HL-60/S4 (cell line): Measurements from ENCODE around the gene NFKBIZ.
"Not testable (repeated sequence)": the region's sequence is repeated elsewhere in the genome, so short reads cannot be mapped to it uniquely, and the experiment has no call there.

Experiments
- in situ Hi-C: fragments of 300-500 bp; cut with MboI; formaldehyde crosslinking; loops from 2 replicates; pipeline ENCODE4 v1.14.3; 2022; ENCODE audit warnings: low sequenced_read_pairs

Gene NFKBIZ

DNA sequence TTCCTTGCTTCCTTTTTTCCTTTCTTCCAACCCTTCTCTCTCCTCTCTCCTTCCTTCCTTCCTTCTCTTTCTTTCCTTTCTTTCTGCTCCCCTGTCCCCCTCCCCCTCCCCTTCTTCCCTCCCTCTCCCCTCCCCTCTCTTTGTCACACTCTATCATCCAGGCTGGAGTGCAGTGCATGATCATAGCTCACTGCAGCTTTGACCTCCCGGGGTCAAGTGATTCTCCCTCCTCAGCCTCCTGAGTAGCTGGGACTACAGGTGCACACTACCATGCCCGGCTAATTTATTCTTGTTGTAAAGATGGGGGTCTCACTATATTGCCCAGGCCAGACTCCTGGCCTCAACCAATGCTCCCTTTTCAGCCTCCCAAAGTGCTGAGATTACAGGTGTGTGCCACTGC lies 18.7 kb downstream of the NFKBIZ start:
- in situ Hi-C loops: no loop called here

DNA sequence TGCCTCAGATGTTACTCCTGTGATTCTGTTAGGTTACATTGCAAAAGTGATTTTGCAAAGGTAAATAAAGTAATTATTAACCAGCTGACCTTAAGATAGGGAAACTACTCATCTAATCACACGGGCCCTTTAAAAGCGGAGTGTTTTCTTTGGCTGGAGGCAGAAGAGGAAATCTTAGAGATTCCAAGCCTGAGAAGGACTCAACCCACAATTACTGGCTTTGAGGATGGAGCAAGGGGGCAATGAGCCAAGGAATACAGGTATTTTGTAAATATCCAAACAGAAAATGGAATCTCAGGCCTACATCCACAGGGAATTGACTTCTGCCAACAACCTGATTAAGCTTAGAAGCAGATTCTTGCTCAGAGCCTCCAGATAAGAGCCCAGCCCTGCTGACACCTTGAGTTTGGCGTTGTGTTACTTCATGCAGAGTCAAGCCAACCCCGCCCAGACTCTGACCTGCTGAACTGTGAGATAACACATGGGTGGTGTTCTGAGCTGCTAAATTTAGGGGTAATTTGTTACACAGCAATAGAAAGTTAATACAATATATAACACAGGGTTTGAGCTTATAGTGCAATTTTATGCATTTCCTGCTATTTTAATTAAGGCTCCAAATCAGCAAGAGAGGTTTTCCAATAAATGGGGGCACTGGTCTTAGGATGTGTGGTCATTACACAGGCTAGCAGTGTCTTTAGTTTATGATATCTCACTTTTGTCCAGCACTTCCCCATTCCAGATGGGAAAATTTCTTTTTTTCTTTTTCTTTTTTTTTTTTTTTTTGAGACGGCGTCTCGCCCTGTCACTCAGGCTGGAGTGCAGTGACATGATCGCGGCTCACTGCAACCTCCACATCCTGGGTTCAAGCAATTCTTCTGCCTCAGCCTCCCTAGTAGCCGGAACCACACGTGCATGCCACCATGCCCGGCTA lies 19.5 kb downstream of the NFKBIZ start:
- in situ Hi-C loops: no loop called here

DNA sequence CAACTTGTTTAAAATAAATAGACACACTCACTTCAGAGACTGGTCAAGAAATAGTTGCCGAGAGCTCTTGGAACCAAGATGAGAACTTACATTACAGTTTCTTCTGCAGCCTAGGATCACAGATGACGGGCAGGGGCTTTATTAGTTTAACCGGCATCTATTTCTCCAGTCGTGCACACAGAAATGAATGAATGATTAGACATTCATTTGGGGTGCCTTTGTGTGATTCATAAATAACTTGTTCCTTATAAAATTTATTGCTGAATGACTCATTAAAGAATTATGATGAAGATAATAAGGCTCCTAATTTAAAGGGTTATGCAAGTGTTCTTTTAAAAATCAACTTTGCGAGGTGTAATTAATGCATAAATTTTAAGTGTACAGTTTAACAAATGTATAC lies 20.8 kb downstream of the NFKBIZ start:
- in situ Hi-C loops: no loop called here

DNA sequence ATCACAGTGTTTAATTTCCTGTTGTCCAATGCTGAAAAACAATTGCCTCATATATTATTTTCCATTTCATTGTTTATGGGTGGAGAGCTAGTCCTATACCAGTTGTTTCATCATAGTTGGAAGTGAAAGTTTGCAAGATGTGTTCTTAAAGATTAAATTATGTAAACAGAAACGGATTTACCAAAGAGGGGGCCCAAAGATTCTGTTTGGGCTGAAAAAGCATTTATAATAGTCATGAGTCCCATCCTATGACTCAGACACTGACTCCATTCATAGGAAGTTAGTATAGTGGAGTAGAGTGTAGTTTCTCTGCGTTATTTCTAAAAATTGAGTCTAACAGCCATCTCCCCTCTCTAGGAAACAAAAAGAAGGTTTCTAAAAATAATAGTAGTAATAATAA lies 24.3 kb downstream of the NFKBIZ start:
- in situ Hi-C loops: no loop called here

DNA sequence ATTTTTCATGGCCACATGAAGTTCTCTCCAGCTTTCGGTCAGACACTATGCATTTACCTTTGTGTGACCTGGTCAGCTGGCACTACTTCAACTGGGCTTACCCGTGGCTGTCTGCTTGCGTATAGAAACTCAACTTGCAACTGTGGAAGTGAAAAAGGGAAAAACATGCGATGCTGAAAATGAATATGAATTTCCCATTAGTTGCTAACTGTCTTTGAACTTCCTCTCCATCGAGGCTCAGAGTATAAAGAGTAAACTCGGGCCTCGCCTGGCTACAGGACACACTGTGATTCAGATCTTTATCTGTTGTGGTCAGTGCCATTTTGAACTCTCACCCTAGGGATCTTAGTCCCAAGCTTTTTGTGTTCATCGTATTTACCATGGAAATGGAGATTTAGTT lies 26.8 kb downstream of the NFKBIZ start:
- in situ Hi-C loops: no loop called here

DNA sequence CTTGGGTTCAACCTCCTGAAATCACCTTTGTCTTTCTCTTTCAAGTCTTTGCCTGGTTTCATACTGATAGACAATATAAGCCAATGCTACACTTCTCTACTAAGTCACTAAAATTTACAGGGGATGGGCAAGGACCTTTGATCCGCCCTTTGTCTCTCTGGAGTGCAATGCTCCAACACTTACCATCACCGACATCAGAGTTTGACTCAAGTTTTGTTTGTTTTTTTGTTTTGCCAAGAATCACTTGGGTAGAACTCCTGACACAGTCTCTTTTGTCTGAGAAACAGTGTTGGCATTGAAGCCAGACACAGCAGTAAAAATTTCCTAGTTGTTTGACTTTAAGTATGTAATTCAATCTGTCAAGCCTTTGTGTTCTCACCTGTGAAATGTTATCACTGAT lies 29.3 kb downstream of the NFKBIZ start:
- in situ Hi-C loops: no loop called here

DNA sequence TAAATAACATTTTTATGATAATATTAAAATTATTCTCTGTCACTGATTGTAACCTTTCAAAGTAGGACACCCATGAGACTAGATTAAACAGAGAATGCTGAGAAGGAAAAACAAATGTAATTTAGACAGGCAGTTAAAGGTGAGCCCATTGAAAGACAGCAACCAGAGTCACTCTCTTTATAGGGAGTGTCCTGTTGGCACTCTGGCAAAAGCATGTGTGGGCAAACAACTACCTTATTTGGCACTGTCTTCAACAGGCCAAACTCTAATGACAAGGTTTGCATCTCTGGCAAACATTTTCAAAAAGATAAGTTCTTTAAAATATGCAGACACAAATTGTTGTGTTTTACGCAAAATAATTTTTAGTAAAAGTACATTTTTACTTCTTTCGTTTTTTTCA lies 29.8 kb downstream of the NFKBIZ start:
- in situ Hi-C loops: no loop called here

DNA sequence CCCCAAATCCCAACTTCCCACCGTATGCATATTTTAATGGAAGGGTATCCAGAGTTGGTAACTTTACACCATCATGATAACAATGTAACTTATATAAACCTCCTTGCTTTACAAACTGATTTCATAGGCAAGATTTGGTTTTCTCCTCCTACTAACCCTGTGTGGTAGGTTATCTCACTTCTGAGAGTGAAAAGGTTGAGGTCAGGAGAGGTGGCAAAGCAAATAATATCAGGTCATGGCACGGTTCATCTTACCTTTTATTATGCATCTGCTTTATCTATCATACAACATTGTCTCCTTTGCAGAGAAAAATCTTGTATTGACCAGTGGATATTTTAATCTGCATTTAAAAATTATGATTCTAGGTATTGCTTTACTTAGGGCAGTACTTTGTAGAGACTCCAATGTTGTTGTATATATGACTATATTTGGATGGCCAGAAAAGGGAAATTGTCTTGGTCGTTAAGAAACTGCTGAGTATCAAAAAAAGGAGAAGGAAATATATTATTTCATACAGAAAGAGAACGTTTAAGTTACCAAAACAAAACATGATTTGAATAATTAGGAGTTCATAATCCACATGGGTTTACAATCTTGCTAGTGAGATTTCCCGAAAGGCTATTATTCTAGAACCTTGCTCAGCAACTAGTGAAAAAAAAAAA lies 30.4 kb downstream of the NFKBIZ start:
- in situ Hi-C loops: no loop called here

DNA sequence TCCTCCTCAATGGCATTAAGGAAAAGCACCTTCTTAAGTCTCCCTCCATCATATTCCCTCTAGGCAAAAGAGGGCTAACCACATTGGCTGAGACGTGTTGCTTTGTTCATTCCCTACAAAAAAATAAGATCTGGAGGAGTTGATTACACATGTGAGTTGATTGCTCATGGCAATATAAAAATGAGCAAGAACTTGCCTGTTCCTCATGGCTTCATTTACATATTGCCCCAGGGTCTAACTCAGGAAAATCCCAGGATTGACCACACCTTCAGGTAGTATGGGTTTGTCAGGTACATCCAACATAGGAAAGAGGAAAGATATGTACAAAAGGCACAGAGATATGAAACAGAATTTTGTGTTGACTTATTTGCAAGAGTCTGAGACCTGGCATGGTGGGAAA lies 35.5 kb downstream of the NFKBIZ start:
- in situ Hi-C loops: no loop called here

DNA sequence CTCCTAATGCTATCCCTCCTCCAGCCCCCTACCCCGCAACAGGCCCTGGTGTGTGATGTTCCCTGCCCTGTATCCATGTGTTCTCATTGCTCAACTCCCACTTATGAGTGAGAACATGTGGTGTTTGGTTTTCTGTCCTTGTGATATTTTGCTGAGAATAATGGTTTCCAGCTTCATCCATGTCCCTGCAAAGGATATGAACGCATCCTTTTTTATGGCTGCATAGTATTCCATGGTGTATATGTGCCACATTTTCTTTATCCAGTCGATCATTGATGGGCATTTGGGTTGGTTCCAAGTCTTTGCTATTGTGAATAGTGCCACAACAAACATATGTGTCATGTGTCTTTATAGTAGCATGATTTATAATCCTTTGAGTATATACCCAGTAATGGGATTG lies 36.3 kb downstream of the NFKBIZ start:
- in situ Hi-C loops: not testable (repeated sequence)

DNA sequence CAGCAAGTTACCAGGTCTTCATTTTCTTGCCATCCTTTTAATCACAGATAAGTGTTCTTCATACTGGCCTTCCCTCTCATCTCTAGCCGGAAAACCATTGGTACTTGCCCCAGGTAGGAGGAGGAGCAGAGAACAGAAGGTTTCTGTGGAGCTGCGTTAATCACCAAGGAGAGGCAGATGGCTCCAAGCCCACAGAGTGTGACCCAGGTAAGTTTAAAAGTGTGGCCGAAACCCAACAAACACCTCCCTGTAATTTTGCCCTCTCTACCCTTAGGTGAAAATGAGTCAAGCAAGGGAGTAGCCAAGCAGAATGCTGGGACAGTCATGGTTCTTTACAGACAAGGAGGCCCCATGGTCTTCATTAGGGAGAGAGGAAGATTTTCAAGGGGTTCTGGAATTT lies 37.3 kb downstream of the NFKBIZ start:
- in situ Hi-C loops: no loop called here

DNA sequence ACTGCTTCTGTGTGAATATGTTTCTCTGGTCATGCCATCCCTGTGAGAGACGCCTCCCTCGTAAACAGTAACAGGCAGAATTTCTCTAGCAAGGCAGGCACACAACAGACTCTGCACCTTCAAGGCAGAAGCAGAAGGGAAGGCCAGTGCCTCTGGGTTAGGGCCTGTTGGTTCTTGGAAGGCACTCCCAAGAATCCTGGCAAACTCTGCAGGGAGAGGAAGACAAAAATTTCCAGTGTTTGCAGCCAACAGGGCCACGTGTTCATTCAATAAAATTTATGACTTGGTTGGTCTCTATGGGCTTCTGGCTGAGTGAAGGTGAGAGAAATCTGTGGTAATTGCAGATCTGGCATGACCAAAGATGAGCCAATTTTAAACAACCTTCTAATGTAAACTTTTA lies 39.3 kb downstream of the NFKBIZ start:
- in situ Hi-C loops: no loop called here

DNA sequence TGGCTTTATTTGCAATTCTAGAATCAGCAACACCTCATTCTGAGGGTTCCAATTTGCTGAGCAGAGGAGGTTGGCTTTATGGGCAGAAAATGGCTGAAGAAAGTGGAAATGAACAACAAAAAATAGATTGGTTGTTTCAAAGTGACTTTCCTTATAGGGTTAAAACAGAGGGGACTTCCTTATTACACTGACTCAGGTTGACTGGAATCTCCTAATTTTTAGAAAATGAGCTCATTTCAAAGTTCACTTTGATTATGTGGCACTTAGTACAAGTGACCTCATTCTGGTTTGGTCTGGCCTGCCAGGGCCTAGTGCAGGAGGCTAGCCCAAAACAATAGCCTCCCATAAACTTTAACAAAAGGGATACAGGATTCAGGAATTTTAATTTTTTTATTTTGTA lies 41.4 kb downstream of the NFKBIZ start:
- in situ Hi-C loops: no loop called here

DNA sequence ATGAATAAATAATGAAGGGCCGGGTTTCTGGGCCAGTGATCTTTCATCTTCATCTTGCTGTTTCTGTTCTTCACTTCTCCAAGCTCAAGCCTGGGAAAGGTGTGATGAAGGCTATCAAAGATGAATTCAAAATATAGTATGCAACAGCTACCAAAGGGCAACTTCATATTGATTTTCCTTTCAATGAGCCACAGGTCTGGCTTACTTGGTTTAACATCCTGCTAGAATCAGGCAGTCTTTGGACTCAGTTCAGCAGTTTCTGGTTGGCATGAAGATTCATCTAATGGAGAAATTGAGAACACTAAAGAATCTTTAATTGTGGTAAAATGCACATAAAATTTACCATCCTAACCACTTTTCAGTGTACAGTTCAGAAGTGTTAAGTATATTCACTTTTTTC lies 43.3 kb downstream of the NFKBIZ start:
- in situ Hi-C loops: no loop called here

DNA sequence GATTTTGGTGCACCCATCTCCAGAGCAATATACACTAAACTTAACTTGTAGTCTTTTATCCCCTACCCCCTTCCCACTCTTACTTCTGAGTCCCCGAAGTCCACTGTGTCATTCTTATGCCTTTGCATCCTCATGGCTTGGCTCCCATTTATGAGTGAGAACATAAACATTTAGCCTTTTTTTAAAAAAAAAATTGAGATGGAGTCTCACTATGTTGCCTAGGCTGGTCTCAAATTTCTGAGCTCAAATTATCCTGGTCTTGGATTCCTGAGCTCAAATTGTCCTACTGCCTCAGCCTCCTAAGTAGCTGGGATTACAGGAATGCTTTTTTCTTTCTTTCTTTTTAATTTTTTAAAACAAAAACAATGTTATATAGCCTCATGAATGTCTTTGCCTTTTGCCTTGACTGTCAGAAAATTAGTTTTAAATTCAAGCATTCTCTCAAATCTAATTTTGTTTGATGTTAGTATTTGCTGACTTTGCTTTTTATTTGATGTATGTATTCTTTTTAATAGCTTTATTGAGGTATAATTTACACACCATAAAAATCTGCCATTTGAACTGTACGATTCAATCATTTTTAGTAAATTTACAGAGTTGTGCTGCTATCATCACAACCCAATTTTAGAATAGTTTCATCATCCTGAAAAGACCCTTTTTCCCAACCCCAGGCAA lies 46.9 kb downstream of the NFKBIZ start:
- in situ Hi-C loops: no loop called here

DNA sequence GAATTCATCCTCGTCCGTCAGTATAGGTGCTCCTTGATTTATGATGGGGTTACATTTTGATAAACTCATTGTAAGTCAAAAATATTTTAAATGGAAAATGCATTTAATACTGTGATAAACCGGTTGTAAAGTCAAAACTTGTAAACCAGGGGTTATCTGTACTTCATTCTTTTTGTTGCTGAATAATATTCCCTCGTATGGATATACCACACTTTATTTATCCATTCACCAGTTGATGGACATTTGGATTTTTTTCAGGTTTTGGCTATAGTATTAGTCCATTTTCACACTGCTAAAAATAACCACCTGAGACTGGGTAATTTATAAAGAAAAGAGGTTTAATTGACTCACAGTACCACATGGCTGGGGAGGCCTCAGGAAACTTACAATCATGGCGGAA lies 47.7 kb downstream of the NFKBIZ start:
- in situ Hi-C loops: no loop called here

DNA sequence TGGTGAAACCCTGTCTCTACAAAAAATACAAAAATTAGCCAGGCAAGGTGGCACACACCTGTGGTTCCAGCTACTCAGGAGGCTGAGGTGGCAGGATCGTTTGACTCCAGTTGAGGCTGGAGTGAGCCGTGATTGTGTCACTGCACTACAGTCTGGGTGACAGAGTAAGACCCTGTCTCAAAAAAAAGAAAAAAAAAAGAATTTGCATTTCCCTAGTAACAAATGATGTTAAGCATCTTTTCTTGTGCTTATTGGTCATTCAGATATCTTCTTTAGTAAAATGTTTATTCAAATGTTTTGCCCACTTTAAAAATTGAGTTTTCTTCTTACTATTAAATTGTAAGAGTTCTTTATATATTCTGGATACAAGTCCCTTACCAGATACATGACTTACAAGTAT lies 48.7 kb downstream of the NFKBIZ start:
- in situ Hi-C loops: no loop called here

DNA sequence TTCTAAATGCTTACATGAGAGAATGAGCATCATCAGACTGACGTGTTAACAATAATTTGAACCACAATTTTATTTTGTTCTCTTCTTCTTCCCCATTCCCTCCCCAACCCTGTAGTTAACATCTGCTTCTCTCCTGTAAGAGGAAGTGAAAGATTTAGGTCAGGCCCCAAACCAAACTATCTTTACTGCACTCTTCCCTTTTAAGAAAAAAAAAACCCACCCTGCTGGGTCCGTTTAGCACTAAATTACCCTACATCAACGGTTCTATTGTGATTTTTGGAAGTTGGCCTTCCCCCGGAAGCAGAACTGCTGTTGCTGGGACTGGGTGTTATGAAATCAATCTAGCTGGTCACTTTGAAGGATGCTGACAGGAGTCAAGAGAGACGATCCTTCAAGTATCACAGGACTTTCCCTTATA lies 49.4 kb downstream of the NFKBIZ start:
- in situ Hi-C loops: no loop called here

DNA sequence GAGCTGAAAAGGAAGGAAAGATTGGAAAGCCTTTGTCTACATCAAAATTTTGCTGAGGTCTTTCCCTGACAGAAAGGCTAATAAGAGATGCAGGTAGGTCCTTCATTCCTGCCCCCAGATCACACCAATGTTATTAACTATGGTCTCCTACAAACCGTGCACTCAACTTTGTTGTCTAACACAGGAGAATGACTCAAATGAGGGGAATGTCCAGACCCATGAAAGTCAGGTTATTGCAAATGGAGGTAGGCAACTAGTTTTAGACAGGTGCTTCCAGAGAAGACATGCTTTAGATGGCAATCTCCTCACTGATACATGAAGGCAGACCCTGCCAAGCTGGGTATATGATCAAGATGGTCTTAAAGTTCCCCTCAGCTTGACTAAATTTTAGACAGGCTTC lies 51.0 kb downstream of the NFKBIZ start:
- in situ Hi-C loops: no loop called here

DNA sequence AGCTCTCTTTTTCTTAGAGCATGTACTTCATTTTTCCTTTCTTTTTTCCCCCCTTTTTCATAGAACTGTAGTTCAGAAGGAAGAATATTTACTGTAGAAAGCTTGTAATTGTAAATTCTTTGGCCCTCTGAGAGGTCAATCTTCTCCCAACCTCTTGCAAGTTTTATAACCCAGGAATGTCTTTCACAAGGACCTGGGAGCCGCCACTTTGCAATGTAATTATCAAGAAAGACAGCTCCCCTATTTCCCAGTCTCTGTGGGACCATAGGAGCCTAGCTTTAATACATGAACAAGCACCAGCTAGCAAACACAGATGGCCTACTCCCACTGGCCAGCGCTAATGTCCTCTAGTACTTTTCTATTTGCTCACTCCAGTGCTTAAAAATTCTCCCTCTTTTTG lies 51.4 kb downstream of the NFKBIZ start:
- in situ Hi-C loops: no loop called here

DNA sequence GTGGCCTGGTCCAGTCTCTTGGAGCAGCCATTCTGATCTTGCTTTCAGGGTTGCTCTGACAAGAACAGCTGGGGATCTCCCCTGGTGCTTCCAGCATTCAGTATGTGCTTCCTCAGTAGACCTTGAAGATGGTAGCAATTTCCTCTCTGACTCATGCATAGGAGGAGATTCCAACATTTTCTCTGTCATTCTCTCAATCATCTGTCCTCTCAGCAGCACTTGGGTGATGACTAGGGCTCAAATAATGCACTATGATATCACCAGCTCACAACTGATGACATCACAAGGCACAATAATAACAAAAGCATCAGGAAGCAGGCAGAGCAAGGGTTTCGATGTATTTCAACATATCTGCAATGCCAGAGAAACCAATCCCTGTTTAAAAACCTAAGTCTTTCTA lies 52.7 kb downstream of the NFKBIZ start:
- in situ Hi-C loops: no loop called here

DNA sequence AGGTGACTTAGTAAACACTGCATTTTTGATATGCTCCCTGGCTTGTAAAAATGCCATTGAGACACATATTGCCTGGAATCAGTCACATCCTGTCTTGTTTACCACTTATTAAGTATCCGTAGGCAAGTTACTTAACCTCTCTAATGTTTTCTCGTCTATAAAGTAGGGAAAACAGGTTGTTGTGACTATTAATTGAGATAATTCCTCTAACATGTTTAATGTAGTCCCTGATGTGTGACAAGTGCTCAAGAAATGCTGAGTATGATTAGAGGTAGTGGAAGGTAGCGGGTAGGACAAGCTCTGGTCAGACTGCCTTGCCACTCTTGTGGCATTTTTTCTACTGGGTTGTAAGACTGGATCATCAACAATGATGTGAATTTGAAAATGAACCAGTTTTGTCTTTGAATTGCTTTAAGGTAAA lies 54.1 kb downstream of the NFKBIZ start:
- in situ Hi-C loops: no loop called here
